ENCODE measurements around the gene LHX3. TPM values are rescaled to one million over a fixed set of nuclear protein-coding genes. Genes with fewer than 3 reads are reported as not detected.
"Not testable (repeated sequence)": the region's sequence is repeated elsewhere in the genome, so short reads cannot be mapped to it uniquely, and the experiment has no call there.

LHX3 gene
- polyA plus RNA-seq, 1 donor from 2014 or later = not detected

GRCh38 chr9:136237486-136238341 is 32.8 kb upstream of the LHX3 start:
- Histone ChIP-seq H3K36me3 (ENCODE audit: insufficient read depth, low read length) (no peaks in the 10 kb centered on the region), H3K27ac (ENCODE audit: low read length) (no peak overlapping the region), H3K79me2 (replicated peaks; ENCODE audit: insufficient read depth, low read length) (peaks cover 15% of the 10 kb centered on the region), H3K27me3 (ENCODE audit: insufficient read depth, low read depth, low read length) (no peaks in the 10 kb centered on the region), H3K9me3 (ENCODE audit: low read length) (no peaks in the 10 kb centered on the region), H3K9ac (ENCODE audit: low read length) (no peak overlapping the region), H3F3A (ENCODE audit: insufficient read depth, low read length, poor library complexity, severe bottlenecking) (no peaks in the 10 kb centered on the region), H3K9me2 (ENCODE audit: insufficient read depth, low read length) (no peaks in the 10 kb centered on the region), H3K4me2 (ENCODE audit: low read length) (no peak overlapping the region), H2AFZ (ENCODE audit: low read depth, low read length) (no peak overlapping the region), H4K20me1 (ENCODE audit: insufficient read depth) (no peaks in the 10 kb centered on the region), H3K4me3 (ENCODE audit: low read length) (no peak overlapping the region)
- TF ChIP-seq CTCF (IDR thresholded peaks at IDR 0.05; ENCODE audit: poor library complexity, severe bottlenecking) = no peak
- TF ChIP-seq TAF1 (IDR thresholded peaks at IDR 0.05; ENCODE audit: low read depth) = no peak
- TF ChIP-seq RAD21 (conservative IDR thresholded peaks at IDR 0.05) = no peak
- TF ChIP-seq EZH2 (IDR thresholded peaks at IDR 0.05; ENCODE audit: borderline replicate concordance, insufficient read depth, low read length, poor library complexity, severe bottlenecking) = no peak
- TF ChIP-seq REST (IDR thresholded peaks at IDR 0.05; ENCODE audit: borderline replicate concordance) = no peak
- TF ChIP-seq SMC3 (conservative IDR thresholded peaks at IDR 0.05; ENCODE audit: poor library complexity) = no peak

GRCh38 chr9:136236471-136237410 is 31.8 kb upstream of the LHX3 start:
- not testable (repeated sequence) for H3K9me2 ChIP-seq (ENCODE audit: insufficient read depth, low read length); H3F3A ChIP-seq (ENCODE audit: insufficient read depth, low read length, poor library complexity, severe bottlenecking); H3K4me3 ChIP-seq (ENCODE audit: low read length); H3K36me3 ChIP-seq (ENCODE audit: insufficient read depth, low read length); H4K20me1 ChIP-seq (ENCODE audit: insufficient read depth); H3K27me3 ChIP-seq (ENCODE audit: insufficient read depth, low read depth, low read length); H3K9ac ChIP-seq (ENCODE audit: low read length); H3K79me2 ChIP-seq (replicated peaks; ENCODE audit: insufficient read depth, low read length); H3K9me3 ChIP-seq (ENCODE audit: low read length); H3K27ac ChIP-seq (ENCODE audit: low read length); H2AFZ ChIP-seq (ENCODE audit: low read depth, low read length); H3K4me2 ChIP-seq (ENCODE audit: low read length)
